HG03139 (cell line): ENCODE measurements around the gene EFHC2.
"Not testable (repeated sequence)": the region's sequence is repeated elsewhere in the genome, so short reads cannot be mapped to it uniquely, and the experiment has no call there.

Experiments used
- ATAC-seq: cut with Tn5 transposase; IDR thresholded peaks from one replicate; pipeline ENCODE4 v1.9.1; 2021; ENCODE audit not compliant: unreplicated experiment

EFHC2 gene

GRCh38 chrX:44234116-44234515, 109.4 kb downstream of the EFHC2 start:
- ATAC-seq: no peak

GRCh38 chrX:44232081-44232480, 111.4 kb downstream of the EFHC2 start:
- ATAC-seq: no peak

GRCh38 chrX:44228621-44229020, 114.9 kb downstream of the EFHC2 start:
- no peak for ATAC-seq

- ATAC-seq: no peak
Measured at GRCh38 chrX:44227991-44228390, 115.5 kb downstream of the EFHC2 start.

- ATAC-seq: no peak
Measured at GRCh38 chrX:44225667-44226066, 117.8 kb downstream of the EFHC2 start.

- ATAC-seq: no peak
Measured at GRCh38 chrX:44224760-44225159, 118.7 kb downstream of the EFHC2 start.

- no peak for ATAC-seq
Measured at GRCh38 chrX:44223150-44223549, 120.3 kb downstream of the EFHC2 start.

- ATAC-seq: no peak
Measured at GRCh38 chrX:44218465-44218864, 125.0 kb downstream of the EFHC2 start.

- ATAC-seq: no peak
Measured at GRCh38 chrX:44216171-44216570, 127.3 kb downstream of the EFHC2 start.

- no peak for ATAC-seq
Measured at GRCh38 chrX:44203791-44204190, 139.7 kb downstream of the EFHC2 start.

- ATAC-seq: no peak
Measured at GRCh38 chrX:44202596-44202995, 140.9 kb downstream of the EFHC2 start.

- no peak for ATAC-seq
Measured at GRCh38 chrX:44189116-44189515, 154.4 kb downstream of the EFHC2 start.

- not testable (repeated sequence) for ATAC-seq
Measured at GRCh38 chrX:44187915-44188314, 155.6 kb downstream of the EFHC2 start.

GRCh38 chrX:44183329-44183728, 160.1 kb downstream of the EFHC2 start:
- ATAC-seq: no peak

- no peak for ATAC-seq
Measured at GRCh38 chrX:44178274-44179053, 165.0 kb downstream of the EFHC2 start.

GRCh38 chrX:44175455-44175854, 168.0 kb downstream of the EFHC2 start:
- no peak for ATAC-seq

GRCh38 chrX:44174061-44174460, 169.4 kb downstream of the EFHC2 start:
- no peak for ATAC-seq

- no peak for ATAC-seq
Measured at GRCh38 chrX:44173219-44173618, 170.3 kb downstream of the EFHC2 start.

- no peak for ATAC-seq
Measured at GRCh38 chrX:44167116-44167515, 176.4 kb downstream of the EFHC2 start.

GRCh38 chrX:44162964-44163475, 180.5 kb downstream of the EFHC2 start:
- no peak for ATAC-seq

GRCh38 chrX:44157858-44158257, 185.6 kb downstream of the EFHC2 start:
- no peak for ATAC-seq

GRCh38 chrX:44157283-44157682, 186.2 kb downstream of the EFHC2 start:
- no peak for ATAC-seq

- ATAC-seq: no peak
Measured at GRCh38 chrX:44156726-44157125, 186.7 kb downstream of the EFHC2 start.
